Testis (tissue), 3 donors: ENCODE results near the gene FSTL4. TPM values are rescaled to one million over a fixed set of nuclear protein-coding genes. Genes with fewer than 3 reads are reported as not detected.

Source experiments
- DNase-seq: peaks from one replicate; pipeline ENCODE4 v3.0.0-alpha.2; 2019
- H3K27ac ChIP-seq, 2 donors: fragments of 200-600 bp; sonication (generic); one replicate each; pipeline ENCODE4 v1.5.1; 2019
- H3K27me3 ChIP-seq: fragments of 200-600 bp; sonication (generic); one replicate; pipeline ENCODE4 v1.5.1; 2019
- H3K36me3 ChIP-seq: fragments of 200-600 bp; sonication (generic); one replicate; pipeline ENCODE4 v1.5.1; 2017; ENCODE audit warnings: low read depth; ENCODE audit errors: missing control alignments
- H3K4me1 ChIP-seq: fragments of 200-600 bp; sonication (generic); one replicate; pipeline ENCODE4 v1.5.1; 2019
- H3K4me3 ChIP-seq, 2 donors: fragments of 200-600 bp; sonication (generic); one replicate each; pipeline ENCODE4 v1.5.1; 2017 to 2019
- H3K9me3 ChIP-seq: fragments of 200-600 bp; sonication (generic); one replicate; pipeline ENCODE4 v1.5.1; 2017
- POLR2A ChIP-seq: fragments of 450-650 bp; IDR thresholded peaks from one replicate; pipeline ENCODE4 v1.6.1; 2017; ENCODE audit warnings: antibody characterized with exemption, mild to moderate bottlenecking, moderate library complexity
- WGBS, 2 donors: methylation state at CpG; one replicate each; pipeline ENCODE4 v1.1.5; 2018; 5-methylcytosine and 5-hydroxymethylcytosine counted together
- intact Hi-C: fragments of 100-400 bp; cut with DNase I; formaldehyde crosslinking; loops from one replicate; pipeline ENCODE4 v1.15.1; 2023; ENCODE audit warnings: low total_unique reads
- polyA plus RNA-seq: library from polyadenylated mRNA; stranded (reverse); fragments of 350-450 nt; fragmentation: Illumina TruSeq; extraction: RNeasy Lipid Tissue Mini Kit (QIAGEN cat#74804); gene quantifications from one replicate; pipeline ENCODE4 v1.2.3, GENCODE V29; 2014; ENCODE audit warnings: low read depth, low replicate concordance; ENCODE audit not compliant: insufficient read depth
- total RNA-seq, 2 donors: library from RNA; depleted of rRNA; stranded (reverse); fragments of >200 nt; gene quantifications; one replicate each; pipeline ENCODE4 v1.2.3, GENCODE V29; 2016
- TF ChIP-seq, protein P1 (sequence below), 3 experiments: fragments of 450-650 bp in 2 of 3; fragments of 200-600 bp in 1 of 3; sonication (generic) in 1 of 3; IDR thresholded peaks; one replicate each; pipeline ENCODE4 v1.5.1; 2016 to 2019; ENCODE audit warnings: antibody characterized with exemption in 3 of 3, mild to moderate bottlenecking in 2 of 3, moderate library complexity in 1 of 3

FSTL4 gene
- total and polyA plus RNA-seq, 3 donors from 2014 or later, result 7.1 to 8.6 (median 7.4) TPM

DNA sequence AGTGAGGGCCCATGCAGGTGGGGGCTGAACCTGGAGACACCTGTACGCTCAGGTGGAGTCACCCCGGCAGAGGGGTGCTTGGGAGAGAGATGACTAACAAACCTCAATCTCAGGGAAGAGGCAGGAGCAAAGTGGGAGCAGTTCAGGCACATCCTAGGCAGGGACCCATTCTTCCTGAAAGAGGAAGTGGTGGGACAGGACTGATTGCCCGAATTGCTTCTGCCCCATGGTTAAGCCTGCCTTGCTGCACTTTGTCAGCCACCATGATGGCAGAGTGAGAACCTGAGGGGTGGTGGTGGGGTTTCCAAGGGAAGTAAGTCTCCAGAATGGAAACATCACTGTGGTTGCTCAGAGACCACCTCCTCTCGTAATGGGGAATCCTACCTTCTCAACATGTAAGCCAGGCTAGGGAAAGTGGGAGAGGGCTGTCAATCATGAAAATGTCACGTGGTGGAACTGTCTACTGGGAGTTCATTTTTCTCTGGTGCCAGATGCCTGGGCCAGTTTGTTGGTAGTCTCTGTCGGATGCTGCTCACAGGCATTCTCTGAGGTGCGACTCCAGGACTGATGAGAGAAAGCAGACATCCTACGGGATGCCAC is 410.2 kb downstream of the FSTL4 start:
- TF ChIP-seq, protein P1, sequence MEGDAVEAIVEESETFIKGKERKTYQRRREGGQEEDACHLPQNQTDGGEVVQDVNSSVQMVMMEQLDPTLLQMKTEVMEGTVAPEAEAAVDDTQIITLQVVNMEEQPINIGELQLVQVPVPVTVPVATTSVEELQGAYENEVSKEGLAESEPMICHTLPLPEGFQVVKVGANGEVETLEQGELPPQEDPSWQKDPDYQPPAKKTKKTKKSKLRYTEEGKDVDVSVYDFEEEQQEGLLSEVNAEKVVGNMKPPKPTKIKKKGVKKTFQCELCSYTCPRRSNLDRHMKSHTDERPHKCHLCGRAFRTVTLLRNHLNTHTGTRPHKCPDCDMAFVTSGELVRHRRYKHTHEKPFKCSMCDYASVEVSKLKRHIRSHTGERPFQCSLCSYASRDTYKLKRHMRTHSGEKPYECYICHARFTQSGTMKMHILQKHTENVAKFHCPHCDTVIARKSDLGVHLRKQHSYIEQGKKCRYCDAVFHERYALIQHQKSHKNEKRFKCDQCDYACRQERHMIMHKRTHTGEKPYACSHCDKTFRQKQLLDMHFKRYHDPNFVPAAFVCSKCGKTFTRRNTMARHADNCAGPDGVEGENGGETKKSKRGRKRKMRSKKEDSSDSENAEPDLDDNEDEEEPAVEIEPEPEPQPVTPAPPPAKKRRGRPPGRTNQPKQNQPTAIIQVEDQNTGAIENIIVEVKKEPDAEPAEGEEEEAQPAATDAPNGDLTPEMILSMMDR (IDR thresholded peaks at IDR 0.05), result no peak
- TF ChIP-seq POLR2A, result no peak

DNA sequence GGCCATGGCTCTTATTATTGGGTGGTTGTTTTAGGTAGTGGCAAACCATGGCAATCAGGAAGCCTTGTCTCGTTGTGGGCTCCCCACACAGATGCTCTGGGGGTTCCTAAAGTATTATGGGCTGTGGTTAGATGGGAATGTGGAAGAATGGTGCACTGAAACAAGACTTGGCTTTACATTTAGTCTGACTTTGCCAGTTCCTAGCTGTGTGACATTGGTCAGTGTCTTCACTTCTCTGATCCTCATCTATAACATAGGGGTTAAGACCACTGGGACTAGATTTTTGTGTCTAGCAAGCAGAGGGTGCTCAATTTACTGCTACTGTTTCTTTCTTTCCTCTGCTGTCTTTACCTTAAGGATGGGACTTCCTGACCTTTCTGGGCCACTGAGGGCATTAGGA is 411.0 kb downstream of the FSTL4 start:
- DNase-seq, result no peak
- TF ChIP-seq, protein P1 (IDR thresholded peaks at IDR 0.05), result no peak
- no peak for TF ChIP-seq POLR2A
- 79 to 86% methylated on average over 1 of the region's 1 CpG for WGBS, 2 donors

More for the DNA sequence above, 410.2 kb downstream of the FSTL4 start:
- Histone ChIP-seq H3K36me3 (no peaks in the 10 kb centered on the region), H3K27me3 (no peaks in the 10 kb centered on the region), H3K27ac (no peak overlapping the region), H3K4me1 (no peaks in the 10 kb centered on the region), H3K9me3 (no peaks in the 10 kb centered on the region), H3K4me3 (no peak overlapping the region)
- intact Hi-C loops, result no loop called here
- WGBS, 2 donors, result 93 to 98% methylated on average over 8 of the region's 8 CpGs
- no peak for DNase-seq

DNA sequence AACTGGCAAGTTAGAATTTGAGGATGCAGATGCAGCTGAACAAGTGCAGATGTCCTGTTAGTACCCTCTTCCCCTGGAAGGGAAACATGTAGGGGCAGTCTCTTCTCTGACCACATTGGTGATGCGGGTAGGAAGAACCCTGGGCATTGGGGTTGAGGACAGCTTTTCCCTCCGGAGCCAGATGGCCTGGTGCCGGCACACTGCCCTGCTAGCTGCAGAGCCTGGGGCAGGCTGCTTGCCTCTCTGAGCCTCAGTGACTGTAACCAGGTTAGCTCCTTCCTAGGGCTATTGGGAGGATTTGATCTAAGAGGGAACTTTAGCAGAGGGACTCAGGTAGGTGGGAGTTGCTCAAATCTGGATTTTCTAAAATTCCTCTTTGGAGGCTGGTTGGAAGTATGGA is 412.1 kb downstream of the FSTL4 start:
- Histone ChIP-seq H3K4me3 (no peak overlapping the region), H3K4me1 (no peaks in the 10 kb centered on the region), H3K36me3 (no peaks in the 10 kb centered on the region), H3K27me3 (no peaks in the 10 kb centered on the region), H3K9me3 (no peaks in the 10 kb centered on the region), H3K27ac (no peak overlapping the region)
- 93 to 95% methylated on average over 2 to 3 of the region's 3 CpGs for WGBS, 2 donors
- intact Hi-C loops, result no loop called here
- no peak for DNase-seq
- TF ChIP-seq, protein P1 (IDR thresholded peaks at IDR 0.05), result no peak
- TF ChIP-seq POLR2A, result no peak

More for the DNA sequence above, 411.0 kb downstream of the FSTL4 start:
- Histone ChIP-seq H3K27me3 (no peaks in the 10 kb centered on the region), H3K4me1 (no peaks in the 10 kb centered on the region), H3K36me3 (no peaks in the 10 kb centered on the region), H3K4me3 (no peak overlapping the region), H3K9me3 (no peaks in the 10 kb centered on the region), H3K27ac (no peak overlapping the region)
- intact Hi-C loops, result no loop called here

DNA sequence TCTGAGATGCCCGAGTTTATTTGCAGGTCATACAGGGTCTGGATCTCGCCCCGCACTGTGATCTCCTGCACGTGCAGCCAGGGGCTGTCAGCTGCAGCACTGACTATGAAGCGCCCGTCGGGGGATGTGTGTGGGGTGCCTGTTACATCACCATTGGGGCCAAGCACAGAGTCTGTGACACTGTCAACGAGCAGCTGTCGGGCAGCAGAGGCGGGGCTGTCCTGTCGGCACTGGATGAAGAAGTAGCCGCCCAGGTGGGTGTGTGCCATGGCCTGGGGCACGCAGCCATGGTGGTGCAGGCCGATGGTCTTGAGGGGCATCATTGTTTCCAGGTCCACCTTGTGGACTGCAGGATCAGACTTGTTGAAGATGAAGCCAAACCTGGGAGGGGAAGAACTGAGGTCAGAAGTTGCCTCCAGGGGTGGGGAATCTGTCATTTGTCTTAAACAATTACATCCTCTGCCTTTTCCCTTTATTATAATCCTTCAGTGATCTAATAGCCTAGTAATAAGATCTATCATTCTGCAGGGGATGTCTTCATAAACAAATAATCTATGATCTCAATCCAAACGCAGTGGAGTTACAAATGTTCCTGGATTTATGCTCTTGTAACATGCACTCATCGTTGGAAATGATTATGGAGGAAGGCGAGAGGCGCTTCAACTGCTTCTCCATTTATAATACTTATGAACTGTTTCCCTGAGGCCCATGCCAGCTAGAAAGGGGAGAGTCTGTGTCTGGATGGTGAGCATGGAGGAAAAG is 412.7 kb downstream of the FSTL4 start:
- 76 to 88% methylated on average over 18 of the region's 18 CpGs for WGBS, 2 donors
- no peak for DNase-seq

More for the DNA sequence above, 412.7 kb downstream of the FSTL4 start:
- TF ChIP-seq POLR2A, result no peak
- TF ChIP-seq, protein P1 (IDR thresholded peaks at IDR 0.05), result no peak
- Histone ChIP-seq H3K4me3 (no peak overlapping the region), H3K27ac (no peak overlapping the region), H3K27me3 (no peaks in the 10 kb centered on the region), H3K4me1 (no peaks in the 10 kb centered on the region), H3K9me3 (no peaks in the 10 kb centered on the region), H3K36me3 (no peaks in the 10 kb centered on the region)
- intact Hi-C loops, result no loop called here
